Frontal cortex (tissue), 4 donors: ENCODE measurements around the gene PRR36. TPM values are rescaled to one million over a fixed set of nuclear protein-coding genes. Genes with fewer than 3 reads are reported as not detected.

Source experiments
- DNase-seq, 2 donors: peaks; one replicate each; pipeline ENCODE4 v3.0.0; 2012; ENCODE audit warnings: low spot score in 2 of 2
- FAIRE-seq: peaks from 2 replicates; lab custom pipeline; 2012; peaks lifted over from hg19 to GRCh38; lab: Jason Lieb, UNC
- total RNA-seq: library from RNA; depleted of rRNA; stranded (reverse); fragments of >200 nt; gene quantifications from one replicate; pipeline ENCODE4 v1.2.3, GENCODE V29; 2014
- donor health status: control.
- donor health status: control.
- donor health status: control.

PRR36 gene
- total RNA-seq, 1 donor from 2014 or later: 2.9 TPM

DNA sequence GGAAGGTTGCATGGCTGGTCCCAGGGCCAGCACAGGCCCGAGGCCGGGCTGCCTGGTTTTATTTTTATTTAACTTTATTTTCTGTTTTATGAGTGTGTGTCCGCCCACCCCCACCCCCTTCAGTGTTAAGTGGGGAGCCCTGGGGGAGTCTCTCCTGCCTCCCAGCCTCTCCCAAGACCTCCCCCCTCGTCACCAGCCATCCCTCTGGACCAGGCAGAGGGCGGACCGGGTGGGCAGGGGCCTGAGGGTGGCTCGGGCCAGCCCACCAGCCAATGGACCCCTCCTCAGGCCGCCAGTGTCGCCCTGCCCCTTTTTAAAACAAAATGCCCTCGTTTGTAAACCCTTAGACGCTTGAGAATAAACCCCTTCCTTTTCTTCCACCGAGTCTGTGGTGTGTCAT, 39.9 kb upstream of the PRR36 start:
- no peak for DNase-seq
- FAIRE-seq: no peak

GRCh38 chr19:7913652-7914051, 39.5 kb upstream of the PRR36 start:
- DNase-seq: no peak
- FAIRE-seq: no peak

DNA sequence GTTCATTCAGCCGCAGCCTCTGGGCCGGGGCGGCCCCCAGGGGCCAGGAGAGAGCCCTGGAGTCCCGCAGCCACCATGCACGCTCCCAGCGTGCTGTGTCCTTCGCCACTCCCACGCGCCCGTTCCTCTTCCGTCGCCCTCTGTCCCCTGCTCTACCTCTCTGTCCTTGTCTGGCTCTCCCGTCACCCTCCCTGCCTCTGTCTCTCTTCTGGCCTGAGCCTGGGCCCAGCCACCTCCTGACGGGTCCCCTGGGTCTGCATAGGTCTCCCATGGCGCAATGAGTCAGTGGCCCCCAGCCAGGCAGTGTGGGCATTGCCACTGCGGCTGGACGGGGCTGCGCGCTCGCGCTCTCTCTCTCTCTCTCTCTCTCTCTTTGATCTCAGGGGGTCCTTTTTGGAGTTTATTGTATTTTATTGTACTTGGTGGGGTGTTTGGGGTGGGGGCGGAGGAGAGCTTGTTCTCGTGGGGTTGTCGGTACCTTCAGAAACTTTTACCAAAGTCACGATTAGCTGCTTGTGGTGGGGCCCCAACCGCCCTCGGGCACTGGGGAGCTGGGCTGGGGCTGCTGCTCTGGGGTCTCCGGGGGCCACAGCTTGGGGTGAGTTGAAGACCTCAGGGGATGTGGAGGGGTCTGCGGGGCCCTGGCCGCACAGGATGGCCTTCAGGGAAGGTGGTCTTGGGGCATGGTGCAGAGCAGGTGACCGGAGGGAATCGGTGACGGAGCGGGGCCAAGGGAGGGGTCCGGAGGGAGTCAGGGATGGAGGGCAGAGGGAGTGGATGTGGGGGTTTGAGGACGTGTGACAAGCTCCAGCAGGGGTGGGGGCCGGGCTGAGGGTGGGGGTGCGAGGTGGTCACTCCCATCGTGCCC, 38.7 kb upstream of the PRR36 start:
- FAIRE-seq (no peak), DNase-seq (no peak)

DNA sequence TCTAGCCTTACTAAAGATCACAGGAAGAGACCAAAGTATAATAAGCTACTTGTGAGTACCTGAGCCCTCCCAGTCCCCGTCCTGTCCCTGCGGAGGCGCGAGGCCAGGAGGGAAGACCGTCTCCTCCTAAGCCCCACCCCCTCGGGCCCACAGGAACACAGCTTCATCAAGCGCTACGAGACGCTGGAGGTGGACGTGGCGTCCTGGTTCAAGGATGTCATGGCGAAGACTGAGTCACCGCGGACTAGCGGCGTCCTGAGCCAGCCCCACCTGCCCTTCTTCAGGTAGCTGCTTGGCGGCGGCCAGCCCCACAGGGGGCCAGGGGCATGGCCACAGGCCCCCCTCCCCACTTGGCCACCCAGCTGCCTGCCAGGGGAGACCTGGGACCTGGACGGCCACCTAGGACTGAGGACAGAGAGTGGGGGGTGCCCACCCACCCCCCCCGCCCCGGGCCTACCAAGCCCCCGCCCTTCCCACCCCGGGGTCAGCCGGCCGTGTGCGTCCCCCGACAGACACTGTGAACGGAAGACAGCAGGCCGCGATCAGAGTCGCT, 38.0 kb upstream of the PRR36 start:
- FAIRE-seq: no peak
- no peak for DNase-seq

DNA sequence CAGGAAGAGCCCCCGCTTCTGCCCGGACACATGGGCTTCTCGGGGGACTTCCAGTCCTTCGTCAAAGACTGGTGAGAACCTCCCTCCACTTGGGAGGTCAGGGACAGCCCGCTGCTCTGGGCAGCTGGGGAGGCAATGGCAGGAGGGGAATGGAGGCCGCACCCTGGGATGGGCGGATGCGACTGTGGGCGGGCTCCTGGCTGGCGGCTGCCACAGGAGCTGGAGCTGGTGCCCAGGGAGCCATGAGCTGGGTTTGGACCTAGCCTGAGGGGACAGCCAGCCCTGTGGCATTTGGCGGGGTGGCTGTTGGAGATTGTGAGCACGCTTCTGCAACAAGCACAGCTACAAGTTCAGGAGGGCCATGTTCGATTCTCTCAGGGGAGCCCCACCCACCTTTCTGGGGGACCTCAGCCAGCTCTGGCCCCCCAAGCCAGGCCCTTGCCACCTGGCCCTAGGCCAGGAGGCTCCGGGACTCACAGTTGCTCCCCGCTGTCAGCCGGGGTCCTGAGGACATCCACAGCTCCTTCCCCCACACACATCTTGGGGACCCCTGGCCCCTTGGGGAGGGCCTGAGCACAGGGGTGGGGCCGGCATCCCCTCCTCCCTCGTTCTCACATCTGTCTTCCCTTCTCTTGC, 37.4 kb upstream of the PRR36 start:
- DNase-seq: no peak
- no peak for FAIRE-seq

GRCh38 chr19:7910321-7911161, 36.4 kb upstream of the PRR36 start:
- DNase-seq (no peak), FAIRE-seq (no peak)

DNA sequence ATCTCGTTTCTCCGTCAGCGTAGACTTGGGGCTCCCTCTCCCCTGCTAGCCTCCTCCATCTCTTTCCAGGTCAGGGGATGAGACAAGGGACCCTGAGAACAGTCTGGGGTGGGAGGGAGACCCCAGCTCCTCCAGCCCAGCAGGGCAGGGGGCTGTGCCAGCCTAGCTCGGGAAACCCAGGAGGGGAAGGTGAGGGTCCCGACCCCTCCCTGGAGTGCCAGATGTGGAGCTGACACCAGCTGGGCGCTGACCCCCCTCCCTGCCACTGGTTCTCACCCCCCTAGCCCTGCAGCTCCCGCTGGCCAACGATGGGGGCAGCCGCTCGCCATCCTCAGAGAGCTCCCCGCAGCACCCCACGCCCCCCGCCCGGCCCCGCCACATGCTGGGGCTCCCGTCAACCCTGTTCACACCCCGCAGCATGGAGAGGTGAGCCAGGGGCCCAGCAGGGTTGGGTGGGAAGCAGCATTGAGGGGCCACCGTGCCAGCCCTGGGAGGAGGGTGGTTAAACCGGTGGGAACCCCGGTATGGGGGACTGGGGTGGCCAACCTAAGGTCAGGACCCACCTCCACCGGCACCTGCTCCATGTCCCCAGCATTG, 35.4 kb upstream of the PRR36 start:
- no peak for DNase-seq
- no peak for FAIRE-seq

GRCh38 chr19:7908742-7909461, 34.7 kb upstream of the PRR36 start:
- FAIRE-seq (no peak), DNase-seq (no peak)

- no peak for DNase-seq
Observed at GRCh38 chr19:7908078-7908699, 34.0 kb upstream of the PRR36 start.

DNA sequence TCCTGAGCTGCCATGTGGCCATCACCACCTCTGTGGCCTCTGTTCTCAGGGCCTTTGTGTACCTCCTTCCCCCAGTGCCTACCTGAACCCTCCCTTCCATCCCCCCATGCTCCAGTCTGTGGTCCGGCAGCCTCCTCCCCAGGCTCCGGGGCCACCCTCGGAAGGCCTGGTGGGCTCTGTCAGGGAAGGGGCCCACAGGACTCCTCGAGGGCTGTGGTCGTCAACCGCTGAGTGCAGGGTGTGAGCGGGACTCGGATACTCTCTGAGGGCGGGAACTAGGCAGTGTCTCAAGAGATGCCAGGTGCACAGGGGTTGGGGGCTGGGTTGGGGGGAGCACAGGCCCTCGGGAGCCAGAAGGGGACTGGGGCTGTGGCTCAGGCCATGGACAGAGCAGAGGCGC, 33.4 kb upstream of the PRR36 start:
- no peak for FAIRE-seq
- no peak for DNase-seq

More at GRCh38 chr19:7908078-7908699, 34.0 kb upstream of the PRR36 start:
- FAIRE-seq: no peak

- FAIRE-seq (no peak), DNase-seq (no peak)
Observed at GRCh38 chr19:7907122-7907521, 32.9 kb upstream of the PRR36 start.

GRCh38 chr19:7905859-7906258, 31.7 kb upstream of the PRR36 start:
- DNase-seq: no peak
- FAIRE-seq: no peak

GRCh38 chr19:7905268-7905667, 31.1 kb upstream of the PRR36 start:
- no peak for DNase-seq
- no peak for FAIRE-seq

GRCh38 chr19:7904074-7905020, 30.2 kb upstream of the PRR36 start:
- peak; percentile 87 to 91 for DNase-seq
- FAIRE-seq: no peak

DNA sequence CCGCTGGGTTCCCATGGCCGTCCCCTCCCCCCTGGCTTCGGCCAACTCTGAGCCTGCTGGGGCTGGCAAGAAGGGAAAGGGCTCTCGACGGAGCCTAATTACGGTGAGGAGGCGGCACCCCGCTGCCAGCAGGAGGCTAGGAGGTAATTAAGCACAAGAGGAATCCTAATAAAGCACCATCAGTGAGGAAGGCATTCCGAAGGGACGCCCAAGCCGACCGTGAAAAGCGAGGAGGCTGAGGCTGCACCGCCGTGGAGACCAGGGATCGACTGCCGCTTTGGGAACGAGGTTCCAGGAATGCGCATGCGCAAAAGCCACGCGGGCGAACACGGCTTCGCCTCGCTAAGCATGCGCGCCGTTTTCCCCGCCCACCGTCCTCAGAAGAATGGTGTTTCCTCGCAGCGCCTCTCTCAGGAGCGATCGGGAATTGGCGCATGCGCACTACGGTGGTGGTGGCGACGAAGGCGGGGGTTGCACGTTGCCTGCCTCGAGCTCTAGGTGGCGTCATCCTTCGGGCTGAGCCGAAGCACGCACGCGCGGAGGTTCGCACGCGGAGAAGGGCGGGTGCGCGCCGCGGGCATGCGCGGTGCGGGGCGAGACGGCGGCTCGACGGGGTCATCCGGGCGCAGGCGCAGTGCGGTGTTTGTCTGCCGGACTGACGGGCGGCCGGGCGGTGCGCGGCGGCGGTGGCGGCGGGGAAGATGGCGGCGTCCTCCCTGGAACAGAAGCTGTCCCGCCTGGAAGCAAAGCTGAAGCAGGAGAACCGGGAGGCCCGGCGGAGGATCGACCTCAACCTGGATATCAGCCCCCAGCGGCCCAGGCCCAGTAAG, 29.3 kb upstream of the PRR36 start, which contains the start of gene MAP2K7:
Gene MAP2K7, plus strand, starts transcription at position 634 of the 830 bp plus-strand sequence. Its CDS starts 68 bp downstream, at position 702.
- DNase-seq (peak; percentile 100), FAIRE-seq (peak; percentile 81)

DNA sequence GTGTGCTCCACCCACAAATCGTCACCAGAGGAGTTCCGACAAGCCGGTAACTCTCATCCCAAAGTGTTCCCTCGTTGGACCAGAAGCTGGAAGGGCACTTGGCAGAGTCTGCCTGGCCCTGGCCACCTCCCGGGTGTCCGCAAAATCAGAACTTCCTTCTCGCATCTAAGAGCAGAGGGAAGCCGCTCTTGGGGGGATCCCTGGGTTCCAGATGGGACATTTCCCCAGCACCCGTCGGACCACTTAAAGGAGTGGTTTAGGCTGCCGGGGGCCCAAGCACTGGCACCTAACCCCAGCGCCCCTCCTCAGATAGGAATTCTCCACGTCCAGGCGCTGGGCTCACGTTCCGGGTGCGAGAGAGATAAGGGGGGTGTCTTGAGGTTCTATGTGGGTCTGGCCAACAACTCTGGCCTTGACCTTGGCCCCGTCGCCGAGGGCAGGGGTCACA, 28.6 kb upstream of the PRR36 start:
- FAIRE-seq (no peak), DNase-seq (no peak)

DNA sequence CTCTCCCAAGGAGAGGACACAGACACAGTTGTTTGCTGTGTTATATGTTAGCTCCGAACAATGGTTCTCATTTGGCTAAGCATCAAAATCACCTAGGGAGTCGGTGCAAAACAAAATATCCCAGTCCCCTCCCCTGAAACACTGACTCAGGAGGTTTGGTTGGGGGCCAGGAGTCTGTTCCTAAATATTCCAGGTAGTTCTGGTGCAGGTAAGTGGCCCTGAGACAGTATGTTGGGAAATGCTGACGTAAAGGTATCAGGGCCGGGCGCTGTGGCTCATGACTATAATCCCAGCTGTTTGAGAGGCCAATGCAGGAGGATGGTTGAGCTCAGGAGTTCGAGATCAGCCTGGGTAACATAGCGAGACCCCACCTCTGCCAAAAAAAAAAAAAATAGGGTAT, 27.1 kb upstream of the PRR36 start:
- no peak for DNase-seq
- no peak for FAIRE-seq
